ENCODE data around the gene ST14.
A peak's percentile ranks its signal among the peaks of the same experiment; 100 is the strongest.

The ST14 gene

DNA sequence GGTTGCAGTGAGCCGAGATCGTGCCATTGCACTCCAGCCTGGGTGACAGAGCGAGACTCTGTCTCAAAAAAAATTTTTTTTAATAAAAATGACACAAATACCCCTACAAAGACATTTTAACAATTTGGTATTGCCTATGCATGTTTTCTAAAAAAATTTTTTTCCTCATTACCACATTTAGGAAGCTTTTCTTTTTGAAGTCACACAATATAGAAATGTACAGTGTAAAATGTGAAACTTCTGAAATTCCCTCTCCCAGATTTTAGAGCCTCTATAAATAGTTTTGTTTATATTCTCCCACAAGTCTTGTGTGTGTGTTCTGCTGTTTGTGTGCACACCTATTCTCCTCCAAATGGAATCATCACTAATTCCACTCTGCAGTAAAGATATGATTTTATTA is 7.6 kb downstream of the ST14 start:
- DNase-seq = no peak
- 100% methylated on average over 1 of the region's 3 CpGs for WGBS
- H3K4me3 ChIP-seq (ENCODE audit: insufficient read depth in 1 of 2, low read depth in 1 of 2, low read length in 2 of 2) = no peak overlapping the region
- peak overlapping the region; percentile 32 for H3K9ac ChIP-seq (ENCODE audit: low read length)
- no peak overlapping the region for H2AFZ ChIP-seq (ENCODE audit: low read depth, low read length)
- no peak overlapping the region for H3K27ac ChIP-seq (ENCODE audit: low read length, poor library complexity, severe bottlenecking)
- H2BK12ac ChIP-seq (ENCODE audit: low read length in 2 of 2) = no peak overlapping the region
- no peak overlapping the region for H4K91ac ChIP-seq (ENCODE audit: low read length)
- no peak overlapping the region for H3K4ac ChIP-seq (ENCODE audit: low read depth in 1 of 2, low read length in 2 of 2)
- H3K9me3 ChIP-seq (ENCODE audit: control insufficient read depth, low read length) = no peaks in the 10 kb centered on the region
- H2BK5ac ChIP-seq (ENCODE audit: low read depth, low read length, poor library complexity, severe bottlenecking) = no peak overlapping the region
- no peak overlapping the region for H4K8ac ChIP-seq (ENCODE audit: low read length)
- H3K4me2 ChIP-seq (ENCODE audit: low read length, poor library complexity, severe bottlenecking) = no peak overlapping the region
- no peak overlapping the region for H2BK15ac ChIP-seq (ENCODE audit: low read depth, poor library complexity, severe bottlenecking)
- H3K18ac ChIP-seq (ENCODE audit: low read depth in 1 of 2, low read length in 2 of 2) = no peak overlapping the region
- no peak overlapping the region for H3K23ac ChIP-seq (ENCODE audit: low read length in 2 of 2)
- H3K79me1 ChIP-seq (replicated peaks; ENCODE audit: low read length, poor library complexity, severe bottlenecking) = no peaks in the 10 kb centered on the region
- peaks cover 15% of the 10 kb centered on the region for H3K4me1 ChIP-seq (ENCODE audit: control insufficient read depth, insufficient read depth, low read depth, low read length)
- H2BK120ac ChIP-seq (ENCODE audit: low read depth, low read length) = no peak overlapping the region
- H3K27me3 ChIP-seq (ENCODE audit: control insufficient read depth in 1 of 2, insufficient read depth in 1 of 2, low read length in 2 of 2) = peaks cover 11 to 16% of the 10 kb centered on the region in 2 experiments
- H3K14ac ChIP-seq (ENCODE audit: low read length in 2 of 2) = no peak overlapping the region
- no peaks in the 10 kb centered on the region for H3K36me3 ChIP-seq (ENCODE audit: control insufficient read depth in 1 of 2, insufficient read depth in 2 of 2, low read depth in 1 of 2, low read length in 2 of 2)
- no peak overlapping the region for H2AK5ac ChIP-seq (ENCODE audit: low read length, severe bottlenecking)

GRCh38 chr11:130168105-130168504 is 8.5 kb downstream of the ST14 start:
- H3K36me3 ChIP-seq (ENCODE audit: control insufficient read depth in 1 of 2, insufficient read depth in 2 of 2, low read depth in 1 of 2, low read length in 2 of 2) = no peaks in the 10 kb centered on the region
- 74% methylated on average over 7 of the region's 7 CpGs for WGBS
- no peak overlapping the region for H4K91ac ChIP-seq (ENCODE audit: low read length)
- H3K4me2 ChIP-seq (ENCODE audit: low read length, poor library complexity, severe bottlenecking) = no peak overlapping the region
- H4K8ac ChIP-seq (ENCODE audit: low read length) = no peak overlapping the region
- no peak overlapping the region for H3K4ac ChIP-seq (ENCODE audit: low read depth in 1 of 2, low read length in 2 of 2)
- H2BK120ac ChIP-seq (ENCODE audit: low read depth, low read length) = no peak overlapping the region
- no peak overlapping the region for H2AFZ ChIP-seq (ENCODE audit: low read depth, low read length)
- no peak overlapping the region for H3K9ac ChIP-seq (ENCODE audit: low read length)
- H2BK5ac ChIP-seq (ENCODE audit: low read depth, low read length, poor library complexity, severe bottlenecking) = no peak overlapping the region
- no peak overlapping the region for H2AK5ac ChIP-seq (ENCODE audit: low read length, severe bottlenecking)
- no peak overlapping the region for H3K14ac ChIP-seq (ENCODE audit: low read length in 2 of 2)
- no peak for DNase-seq
- no peaks in the 10 kb centered on the region for H3K9me3 ChIP-seq (ENCODE audit: control insufficient read depth, low read length)
- peaks cover 12% of the 10 kb centered on the region for H3K4me1 ChIP-seq (ENCODE audit: control insufficient read depth, insufficient read depth, low read depth, low read length)
- no peak overlapping the region for H2BK12ac ChIP-seq (ENCODE audit: low read length in 2 of 2)
- no peak overlapping the region for H3K18ac ChIP-seq (ENCODE audit: low read depth in 1 of 2, low read length in 2 of 2)
- no peak overlapping the region for H2BK15ac ChIP-seq (ENCODE audit: low read depth, poor library complexity, severe bottlenecking)
- H3K27ac ChIP-seq (ENCODE audit: low read length, poor library complexity, severe bottlenecking) = no peak overlapping the region
- no peak overlapping the region for H3K23ac ChIP-seq (ENCODE audit: low read length in 2 of 2)
- no peak overlapping the region for H3K4me3 ChIP-seq (ENCODE audit: insufficient read depth in 1 of 2, low read depth in 1 of 2, low read length in 2 of 2)
- H3K79me1 ChIP-seq (replicated peaks; ENCODE audit: low read length, poor library complexity, severe bottlenecking) = no peaks in the 10 kb centered on the region
- H3K27me3 ChIP-seq (ENCODE audit: control insufficient read depth in 1 of 2, insufficient read depth in 1 of 2, low read length in 2 of 2) = peaks cover 3 to 11% of the 10 kb centered on the region in 2 experiments

- H3K27me3 ChIP-seq (ENCODE audit: control insufficient read depth in 1 of 2, insufficient read depth in 1 of 2, low read length in 2 of 2) = peaks cover 3 to 8% of the 10 kb centered on the region in 2 experiments
- no peak overlapping the region for H2BK5ac ChIP-seq (ENCODE audit: low read depth, low read length, poor library complexity, severe bottlenecking)
- no peak overlapping the region for H2BK12ac ChIP-seq (ENCODE audit: low read length in 2 of 2)
- no peak overlapping the region for H2AK5ac ChIP-seq (ENCODE audit: low read length, severe bottlenecking)
- H3K18ac ChIP-seq (ENCODE audit: low read depth in 1 of 2, low read length in 2 of 2) = no peak overlapping the region
- DNase-seq = no peak
- H3K36me3 ChIP-seq (ENCODE audit: control insufficient read depth in 1 of 2, insufficient read depth in 2 of 2, low read depth in 1 of 2, low read length in 2 of 2) = no peaks in the 10 kb centered on the region
- H3K4me2 ChIP-seq (ENCODE audit: low read length, poor library complexity, severe bottlenecking) = no peak overlapping the region
- no peak overlapping the region for H3K4me3 ChIP-seq (ENCODE audit: insufficient read depth in 1 of 2, low read depth in 1 of 2, low read length in 2 of 2)
- no peak overlapping the region for H3K9ac ChIP-seq (ENCODE audit: low read length)
- H4K8ac ChIP-seq (ENCODE audit: low read length) = no peak overlapping the region
- H3K79me1 ChIP-seq (replicated peaks; ENCODE audit: low read length, poor library complexity, severe bottlenecking) = no peaks in the 10 kb centered on the region
- H2BK15ac ChIP-seq (ENCODE audit: low read depth, poor library complexity, severe bottlenecking) = no peak overlapping the region
- H3K4me1 ChIP-seq (ENCODE audit: control insufficient read depth, insufficient read depth, low read depth, low read length) = peaks cover 10% of the 10 kb centered on the region
- no peak overlapping the region for H3K27ac ChIP-seq (ENCODE audit: low read length, poor library complexity, severe bottlenecking)
- WGBS = 74% methylated on average over 8 of the region's 8 CpGs
- H4K91ac ChIP-seq (ENCODE audit: low read length) = no peak overlapping the region
- no peak overlapping the region for H3K14ac ChIP-seq (ENCODE audit: low read length in 2 of 2)
- H3K9me3 ChIP-seq (ENCODE audit: control insufficient read depth, low read length) = peaks cover 7% of the 10 kb centered on the region
- H3K23ac ChIP-seq (ENCODE audit: low read length in 2 of 2) = no peak overlapping the region
- no peak overlapping the region for H2AFZ ChIP-seq (ENCODE audit: low read depth, low read length)
- H3K4ac ChIP-seq (ENCODE audit: low read depth in 1 of 2, low read length in 2 of 2) = no peak overlapping the region
- H2BK120ac ChIP-seq (ENCODE audit: low read depth, low read length) = no peak overlapping the region
Measured at GRCh38 chr11:130170345-130170744, 10.8 kb downstream of the ST14 start.

DNA sequence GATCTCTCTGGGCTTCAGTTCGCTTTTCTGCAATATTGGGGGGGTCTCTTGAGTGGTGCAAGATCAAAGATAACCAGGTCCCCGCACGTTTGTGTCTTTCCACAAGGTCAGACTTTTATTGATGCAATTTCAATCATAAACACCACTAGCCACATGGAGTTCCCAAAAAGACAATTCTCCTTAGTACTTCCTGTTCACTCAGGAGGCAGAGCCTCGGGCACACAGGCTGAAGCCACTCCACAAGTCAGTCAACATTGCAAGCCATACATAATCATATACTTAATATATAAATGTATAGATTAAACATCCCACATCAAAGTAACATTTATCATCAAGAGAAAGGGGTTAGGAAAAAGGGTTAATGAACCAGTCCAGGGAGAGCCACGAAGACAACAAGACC is 12.0 kb downstream of the ST14 start:
- no peak overlapping the region for H2BK120ac ChIP-seq (ENCODE audit: low read depth, low read length)
- H3K18ac ChIP-seq (ENCODE audit: low read depth in 1 of 2, low read length in 2 of 2) = no peak overlapping the region
- H3K4ac ChIP-seq (ENCODE audit: low read depth in 1 of 2, low read length in 2 of 2) = no peak overlapping the region
- no peak overlapping the region for H4K8ac ChIP-seq (ENCODE audit: low read length)
- H3K4me3 ChIP-seq (ENCODE audit: insufficient read depth in 1 of 2, low read depth in 1 of 2, low read length in 2 of 2) = no peak overlapping the region
- peaks cover 6% of the 10 kb centered on the region for H3K4me1 ChIP-seq (ENCODE audit: control insufficient read depth, insufficient read depth, low read depth, low read length)
- peaks cover 3 to 8% of the 10 kb centered on the region in 2 experiments for H3K27me3 ChIP-seq (ENCODE audit: control insufficient read depth in 1 of 2, insufficient read depth in 1 of 2, low read length in 2 of 2)
- H2AFZ ChIP-seq (ENCODE audit: low read depth, low read length) = no peak overlapping the region
- H3K4me2 ChIP-seq (ENCODE audit: low read length, poor library complexity, severe bottlenecking) = no peak overlapping the region
- no peak overlapping the region for H2AK5ac ChIP-seq (ENCODE audit: low read length, severe bottlenecking)
- H3K23ac ChIP-seq (ENCODE audit: low read length in 2 of 2) = no peak overlapping the region
- no peak overlapping the region for H4K91ac ChIP-seq (ENCODE audit: low read length)
- no peak overlapping the region for H2BK5ac ChIP-seq (ENCODE audit: low read depth, low read length, poor library complexity, severe bottlenecking)
- WGBS = 43% methylated on average over 5 of the region's 5 CpGs
- no peak overlapping the region for H2BK15ac ChIP-seq (ENCODE audit: low read depth, poor library complexity, severe bottlenecking)
- no peak overlapping the region for H3K9ac ChIP-seq (ENCODE audit: low read length)
- DNase-seq = no peak
- no peaks in the 10 kb centered on the region for H3K36me3 ChIP-seq (ENCODE audit: control insufficient read depth in 1 of 2, insufficient read depth in 2 of 2, low read depth in 1 of 2, low read length in 2 of 2)
- no peak overlapping the region for H3K27ac ChIP-seq (ENCODE audit: low read length, poor library complexity, severe bottlenecking)
- no peak overlapping the region for H3K14ac ChIP-seq (ENCODE audit: low read length in 2 of 2)
- no peak overlapping the region for H2BK12ac ChIP-seq (ENCODE audit: low read length in 2 of 2)
- H3K9me3 ChIP-seq (ENCODE audit: control insufficient read depth, low read length) = peaks cover 7% of the 10 kb centered on the region
- no peaks in the 10 kb centered on the region for H3K79me1 ChIP-seq (replicated peaks; ENCODE audit: low read length, poor library complexity, severe bottlenecking)

All from mesenchymal stem cell (in vitro differentiated cells and primary cell).